ENCODE results near the gene PHLPP1. TPM values are rescaled to one million over a fixed set of nuclear protein-coding genes. Genes with fewer than 3 reads are reported as not detected.

PHLPP1 gene
- total and polyA plus RNA-seq, 2 of the 4 experiments (the other 2 are of a cell fraction) = 3.3 to 3.6 TPM

DNA sequence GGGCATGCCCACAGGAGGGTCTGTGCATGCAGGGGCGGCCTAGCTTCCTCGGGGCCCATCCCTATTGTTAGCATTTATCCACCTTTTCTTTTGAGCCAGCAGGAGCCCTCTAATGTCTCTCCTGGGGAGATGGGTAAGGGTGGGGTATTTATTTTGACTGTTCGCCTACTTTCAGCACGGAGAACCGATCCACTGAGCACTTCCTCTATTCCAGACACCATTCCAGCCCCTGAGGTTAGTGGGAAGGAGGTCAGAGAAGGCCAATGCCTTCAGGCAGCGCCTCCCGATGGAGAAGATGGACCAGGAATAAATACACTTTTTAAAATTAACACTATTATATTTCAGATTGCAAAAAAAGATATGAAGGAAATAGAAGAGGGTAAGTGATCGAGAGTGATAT is 276.0 kb downstream of the PHLPP1 start:
- H2BK5ac ChIP-seq (ENCODE audit: low read depth, low read length, poor library complexity, severe bottlenecking) = no peak overlapping the region
- no peak overlapping the region for H3K4me3 ChIP-seq (ENCODE audit: insufficient read depth, low read depth, low read length)
- POLR2A ChIA-PET (ENCODE audit: unreplicated experiment) = no interaction called here
- no peak overlapping the region for H4K5ac ChIP-seq (ENCODE audit: low read depth, low read length)
- TF ChIP-seq RCOR1 (IDR thresholded peaks at IDR 0.05; ENCODE audit: insufficient replicate concordance, low read length) (no peak), FOS (IDR thresholded peaks at IDR 0.05; ENCODE audit: low read depth, low read length) (no peak), SMC3 (IDR thresholded peaks at IDR 0.05; ENCODE audit: low read depth, low read length) (no peak), POLR2A (IDR thresholded peaks at IDR 0.05; ENCODE audit: low read depth, low read length) (no peak), CEBPB (IDR thresholded peaks at IDR 0.05; ENCODE audit: low read depth, low read length) (no peak), MXI1 (IDR thresholded peaks at IDR 0.05; ENCODE audit: borderline replicate concordance, low read depth, low read length) (no peak), MAFK (IDR thresholded peaks at IDR 0.05; ENCODE audit: low read depth, low read length) (no peak), RFX5 (IDR thresholded peaks at IDR 0.05; ENCODE audit: low read depth, low read length) (no peak), NFE2L2 (IDR thresholded peaks at IDR 0.05; ENCODE audit: low read depth, low read length) (no peak), RAD21 (IDR thresholded peaks at IDR 0.05; ENCODE audit: low read length) (no peak), MAZ (IDR thresholded peaks at IDR 0.05; ENCODE audit: borderline replicate concordance, low read depth, low read length) (no peak), CHD1 (IDR thresholded peaks at IDR 0.05; ENCODE audit: low read depth, low read length) (no peak), BHLHE40 (IDR thresholded peaks at IDR 0.05; ENCODE audit: low read depth, low read length) (no peak)
- TF ChIP-seq, protein P1, sequence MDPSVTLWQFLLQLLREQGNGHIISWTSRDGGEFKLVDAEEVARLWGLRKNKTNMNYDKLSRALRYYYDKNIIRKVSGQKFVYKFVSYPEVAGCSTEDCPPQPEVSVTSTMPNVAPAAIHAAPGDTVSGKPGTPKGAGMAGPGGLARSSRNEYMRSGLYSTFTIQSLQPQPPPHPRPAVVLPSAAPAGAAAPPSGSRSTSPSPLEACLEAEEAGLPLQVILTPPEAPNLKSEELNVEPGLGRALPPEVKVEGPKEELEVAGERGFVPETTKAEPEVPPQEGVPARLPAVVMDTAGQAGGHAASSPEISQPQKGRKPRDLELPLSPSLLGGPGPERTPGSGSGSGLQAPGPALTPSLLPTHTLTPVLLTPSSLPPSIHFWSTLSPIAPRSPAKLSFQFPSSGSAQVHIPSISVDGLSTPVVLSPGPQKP (IDR thresholded peaks at IDR 0.05; ENCODE audit: borderline replicate concordance, low read depth, low read length) = no peak
- TF ChIP-seq, protein P2, sequence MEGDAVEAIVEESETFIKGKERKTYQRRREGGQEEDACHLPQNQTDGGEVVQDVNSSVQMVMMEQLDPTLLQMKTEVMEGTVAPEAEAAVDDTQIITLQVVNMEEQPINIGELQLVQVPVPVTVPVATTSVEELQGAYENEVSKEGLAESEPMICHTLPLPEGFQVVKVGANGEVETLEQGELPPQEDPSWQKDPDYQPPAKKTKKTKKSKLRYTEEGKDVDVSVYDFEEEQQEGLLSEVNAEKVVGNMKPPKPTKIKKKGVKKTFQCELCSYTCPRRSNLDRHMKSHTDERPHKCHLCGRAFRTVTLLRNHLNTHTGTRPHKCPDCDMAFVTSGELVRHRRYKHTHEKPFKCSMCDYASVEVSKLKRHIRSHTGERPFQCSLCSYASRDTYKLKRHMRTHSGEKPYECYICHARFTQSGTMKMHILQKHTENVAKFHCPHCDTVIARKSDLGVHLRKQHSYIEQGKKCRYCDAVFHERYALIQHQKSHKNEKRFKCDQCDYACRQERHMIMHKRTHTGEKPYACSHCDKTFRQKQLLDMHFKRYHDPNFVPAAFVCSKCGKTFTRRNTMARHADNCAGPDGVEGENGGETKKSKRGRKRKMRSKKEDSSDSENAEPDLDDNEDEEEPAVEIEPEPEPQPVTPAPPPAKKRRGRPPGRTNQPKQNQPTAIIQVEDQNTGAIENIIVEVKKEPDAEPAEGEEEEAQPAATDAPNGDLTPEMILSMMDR (conservative IDR thresholded peaks at IDR 0.05; ENCODE audit: low read depth, low read length) = no peak
- TF ChIP-seq, protein P3, sequence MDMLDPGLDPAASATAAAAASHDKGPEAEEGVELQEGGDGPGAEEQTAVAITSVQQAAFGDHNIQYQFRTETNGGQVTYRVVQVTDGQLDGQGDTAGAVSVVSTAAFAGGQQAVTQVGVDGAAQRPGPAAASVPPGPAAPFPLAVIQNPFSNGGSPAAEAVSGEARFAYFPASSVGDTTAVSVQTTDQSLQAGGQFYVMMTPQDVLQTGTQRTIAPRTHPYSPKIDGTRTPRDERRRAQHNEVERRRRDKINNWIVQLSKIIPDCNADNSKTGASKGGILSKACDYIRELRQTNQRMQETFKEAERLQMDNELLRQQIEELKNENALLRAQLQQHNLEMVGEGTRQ (IDR thresholded peaks at IDR 0.05; ENCODE audit: low read depth, low read length) = no peak
- CTCF ChIA-PET = no interaction called here
- no peak overlapping the region for H2AFZ ChIP-seq (replicated peaks; ENCODE audit: low read length, poor library complexity)
- no peak overlapping the region for H3K9ac ChIP-seq (ENCODE audit: low read depth, low read length)
- H4K91ac ChIP-seq (ENCODE audit: insufficient read depth, low read depth, low read length) = no peak overlapping the region
- intact Hi-C loops (cut with micrococcal nuclease) (no loop called here), in situ Hi-C loops (cut with MboI; ENCODE audit: low sequenced_read_pairs) (loop anchor here (25.0 kb wide), 1 partner anchor 804 kb away; the partner anchor contains the start of genes PIGN and RELCH), dilution Hi-C loops (cut with HindIII; ENCODE audit: low sequenced_read_pairs, unreplicated experiment) (no loop called here)
- no CpG with 5 or more reads among the region's 8 CpGs for WGBS, 2 experiments (ENCODE audit: extremely low coverage in 2 of 2, insufficient read length in 1 of 2)
- H3K27ac ChIP-seq (ENCODE audit: insufficient read depth, low read length) = no peak overlapping the region
- no peaks in the 10 kb centered on the region for H3K4me1 ChIP-seq (ENCODE audit: control insufficient read depth, insufficient read depth, low read length)
- H2AK9ac ChIP-seq (replicated peaks; ENCODE audit: low read depth, low read length, poor library complexity) = no peak overlapping the region
- no peaks in the 10 kb centered on the region for H3K9me1 ChIP-seq (ENCODE audit: insufficient read depth, low read length)
- no peak overlapping the region for H2BK120ac ChIP-seq (ENCODE audit: low read depth, low read length)
- H3K9me3 ChIP-seq (ENCODE audit: control insufficient read depth, insufficient read depth, low read length) = 0 out of 2 replicates have a peak, but pooled peaks cover 2% of the 10 kb centered on the region
- H2BK20ac ChIP-seq (ENCODE audit: low read depth, low read length) = no peak overlapping the region
- no peaks in the 10 kb centered on the region for H3K36me3 ChIP-seq (ENCODE audit: control insufficient read depth, insufficient read depth, low read length)
- DNase-seq = no peak
- no peak overlapping the region for H3K14ac ChIP-seq (replicated peaks; ENCODE audit: low read depth, low read length)
- no peak for ATAC-seq (ENCODE audit: low read depth)
- no peak overlapping the region for H4K8ac ChIP-seq (ENCODE audit: low read depth in 2 of 2, low read length in 2 of 2)
- no peak overlapping the region for H2BK15ac ChIP-seq (ENCODE audit: low read depth, low read length)
- no peak overlapping the region for H3K4ac ChIP-seq (ENCODE audit: low read depth, low read length)
- H3K18ac ChIP-seq (ENCODE audit: low read depth, low read length) = no peak overlapping the region
- no peaks in the 10 kb centered on the region for H3K79me1 ChIP-seq (ENCODE audit: low read depth in 1 of 2, low read length in 2 of 2)
- no TSS peak for BruUV-seq (replicated peaks)
- H3K4me2 ChIP-seq (ENCODE audit: low read depth, low read length) = no peak overlapping the region
- H3K27me3 ChIP-seq (ENCODE audit: control insufficient read depth, insufficient read depth, low read length) = peaks cover 28% of the 10 kb centered on the region
- H3K23ac ChIP-seq (ENCODE audit: low read depth, low read length) = no peak overlapping the region
- no peak overlapping the region for H3K56ac ChIP-seq (ENCODE audit: extremely low read depth, insufficient read depth, low read length)
- H4K20me1 ChIP-seq (ENCODE audit: insufficient read depth, low read length) = no peaks in the 10 kb centered on the region
- no peak overlapping the region for H2AK5ac ChIP-seq (ENCODE audit: low read depth, low read length)

Measured in IMR-90 (cell line).